Liver (tissue), 9 donors: Measurements from ENCODE around the gene ATP6V1C2. TPM values are rescaled to one million over a fixed set of nuclear protein-coding genes. Genes with fewer than 3 reads are reported as not detected.

ENCODE experiments used
- DNase-seq: peaks from one replicate; pipeline ENCODE4 v3.0.0-alpha.2; 2017; ENCODE audit warnings: low spot score
- H3K27ac ChIP-seq, 2 donors: one replicate each; pipeline ENCODE4 v1.7.0; 2013; ENCODE audit warnings: inconsistent platforms in 2 of 2, low read length in 2 of 2, control low read depth in 1 of 2, low read depth in 1 of 2, mild to moderate bottlenecking in 1 of 2
- H3K27me3 ChIP-seq, 4 donors: one replicate each; pipeline versions ENCODE4 v1.6.1 to v1.7.0; 2013; ENCODE audit warnings: low read length in 3 of 4, inconsistent platforms in 1 of 4, mild to moderate bottlenecking in 1 of 4, moderate library complexity in 1 of 4; ENCODE audit not compliant: control insufficient read depth in 4 of 4, insufficient read depth in 4 of 4
- H3K36me3 ChIP-seq, 4 donors: one replicate each; pipeline versions ENCODE4 v1.6.1 to v1.7.0; 2013; ENCODE audit warnings: low read length in 3 of 4, mild to moderate bottlenecking in 3 of 4, low read depth in 1 of 4, moderate library complexity in 1 of 4; ENCODE audit not compliant: control insufficient read depth in 4 of 4, insufficient read depth in 3 of 4
- H3K4me1 ChIP-seq, 4 donors: one replicate each; pipeline versions ENCODE4 v1.6.1 to v1.7.0; 2013; ENCODE audit warnings: low read length in 3 of 4, mild to moderate bottlenecking in 3 of 4, moderate library complexity in 1 of 4; ENCODE audit not compliant: control insufficient read depth in 4 of 4, insufficient read depth in 4 of 4
- H3K4me3 ChIP-seq, 3 donors: one replicate each; pipeline versions ENCODE4 v1.6.1 to v1.7.0; 2013; ENCODE audit warnings: low read length in 3 of 3, control low read depth in 1 of 3, low read depth in 1 of 3, mild to moderate bottlenecking in 1 of 3
- H3K9ac ChIP-seq, 2 donors: one replicate each; pipeline ENCODE4 v1.7.0; 2013; ENCODE audit warnings: low read length in 2 of 2, mild to moderate bottlenecking in 2 of 2, moderate library complexity in 2 of 2, control low read depth in 1 of 2, low read depth in 1 of 2
- H3K9me3 ChIP-seq, 4 donors: one replicate each; pipeline versions ENCODE4 v1.6.1 to v1.7.0; 2013; ENCODE audit warnings: low read length in 3 of 4; ENCODE audit not compliant: control insufficient read depth in 4 of 4
- FOXA2 ChIP-seq: IDR thresholded peaks from 2 replicates; pipeline ENCODE4 v1.6.1; 2016; ENCODE audit warnings: antibody characterized with exemption
- HNF4A ChIP-seq, 2 donors: conservative IDR thresholded peaks; 2 replicates each; pipeline ENCODE4 v1.6.1; 2016; ENCODE audit warnings: antibody characterized with exemption in 2 of 2, mild to moderate bottlenecking in 2 of 2
- JUND ChIP-seq, 2 donors: IDR thresholded peaks; 2 replicates each; pipeline ENCODE4 v1.6.1; 2016; ENCODE audit warnings: antibody characterized with exemption in 2 of 2
- NR2F2 ChIP-seq: IDR thresholded peaks from 2 replicates; pipeline ENCODE4 v1.6.1; 2016; ENCODE audit warnings: antibody characterized with exemption
- RXRA ChIP-seq, 2 donors: IDR thresholded peaks; 2 replicates each; pipeline ENCODE4 v1.6.1; 2017 to 2018; ENCODE audit warnings: antibody characterized with exemption in 2 of 2, mild to moderate bottlenecking in 1 of 2
- TAF1 ChIP-seq: conservative IDR thresholded peaks from 2 replicates; pipeline ENCODE4 v1.6.1; 2016; ENCODE audit warnings: antibody characterized with exemption, mild to moderate bottlenecking
- YY1 ChIP-seq: IDR thresholded peaks from 2 replicates; pipeline ENCODE4 v1.6.1; 2016; ENCODE audit warnings: antibody characterized with exemption, mild to moderate bottlenecking
- WGBS: extraction: QIAGEN DNeasy Blood & Tissue Kit; methylation state at CpG from one replicate; pipeline ENCODE4 v1.1.7; 2013; 5-methylcytosine and 5-hydroxymethylcytosine counted together
- polyA plus RNA-seq, 2 donors: library from polyadenylated mRNA; stranded (reverse) in 1 of 2; unstranded in 1 of 2; fragments of 200-250 nt in 1 of 2; fragments of >200 nt in 1 of 2; fragmentation: Nextera tagmentation in 1 of 2; extraction: Ambion mirVana in 1 of 2; gene quantifications; one replicate each; pipeline versions ENCODE4 v1.2.1 to v1.2.3, GENCODE V29; 2013 to 2015
- total RNA-seq, 2 donors: library from RNA; depleted of rRNA; stranded (reverse); fragments of >200 nt; gene quantifications; one replicate each; pipeline ENCODE4 v1.2.3, GENCODE V29; 2014
- TF ChIP-seq, protein P1 (sequence below): fragments of 150-350 bp; IDR thresholded peaks from 2 replicates; pipeline ENCODE4 v1.5.1; 2017; ENCODE audit warnings: improper control_type of control experiment, low read depth, low read length; ENCODE audit not compliant: missing input control
- TF ChIP-seq, protein P2 (sequence below): IDR thresholded peaks from 2 replicates; pipeline ENCODE4 v1.6.1; 2016; ENCODE audit warnings: antibody characterized with exemption
- TF ChIP-seq, protein P3 (sequence below): IDR thresholded peaks from 2 replicates; pipeline ENCODE4 v1.6.1; 2016; ENCODE audit warnings: antibody characterized with exemption
- TF ChIP-seq, protein P4 (sequence below): IDR thresholded peaks from 2 replicates; pipeline ENCODE4 v1.6.1; 2016; ENCODE audit warnings: antibody characterized with exemption
- donor health status: healthy.
- donor health status: healthy.
- donor health status: healthy.
- donor health status: healthy.
- donor health status: healthy.

The ATP6V1C2 gene
- total and polyA plus RNA-seq, 4 donors, result 0.08 to 0.66 (median 0.33) TPM

DNA sequence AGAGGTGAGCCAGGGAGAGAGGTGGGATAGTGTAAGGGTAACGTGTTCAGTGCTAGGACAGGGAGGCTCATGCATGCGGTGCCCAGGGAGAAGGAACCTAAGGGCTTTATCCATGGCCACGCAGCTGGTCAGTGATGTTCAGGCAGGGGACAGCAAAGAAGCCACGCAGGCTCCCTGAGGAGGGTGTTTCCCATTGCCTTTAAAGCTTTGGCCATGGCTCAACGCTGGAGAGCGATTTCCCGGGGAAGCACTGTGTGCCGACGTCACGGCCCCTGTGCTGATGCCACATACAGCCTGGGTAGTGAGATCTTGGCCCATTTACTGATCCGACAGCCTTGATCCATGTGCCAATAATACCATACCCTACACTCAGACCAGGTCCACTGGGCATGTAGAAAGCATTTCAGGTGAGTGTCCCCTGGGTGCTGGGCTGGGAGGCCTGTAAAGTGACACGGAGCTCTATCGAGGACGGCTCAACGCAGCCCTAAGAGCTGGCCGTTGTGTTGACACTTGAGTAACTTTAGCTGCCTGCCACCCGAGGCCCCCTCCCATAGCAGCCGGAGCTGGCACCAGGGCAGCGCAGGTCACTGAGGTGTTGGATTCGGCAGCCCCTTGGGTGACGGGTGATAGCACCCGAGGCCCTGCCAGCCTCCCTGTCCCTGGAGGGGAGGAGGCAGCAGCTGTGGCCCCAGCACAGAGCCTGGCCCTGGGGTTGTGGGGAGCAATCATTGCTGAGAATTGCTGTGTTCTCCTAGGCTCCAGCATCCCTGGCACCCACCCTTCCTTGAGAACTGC lies 49.7 kb downstream of the ATP6V1C2 start:
- Histone ChIP-seq H3K4me3 (no peak overlapping the region), H3K9ac (no peak overlapping the region), H3K9me3 (no peaks in the 10 kb centered on the region), H3K27me3 (no peaks in the 10 kb centered on the region), H3K4me1 (no peaks in the 10 kb centered on the region), H3K36me3 (no peaks in the 10 kb centered on the region), H3K27ac (no peak overlapping the region)
- 84% methylated on average over 22 of the region's 22 CpGs for WGBS
- DNase-seq, result no peak
- TF ChIP-seq, protein P1, sequence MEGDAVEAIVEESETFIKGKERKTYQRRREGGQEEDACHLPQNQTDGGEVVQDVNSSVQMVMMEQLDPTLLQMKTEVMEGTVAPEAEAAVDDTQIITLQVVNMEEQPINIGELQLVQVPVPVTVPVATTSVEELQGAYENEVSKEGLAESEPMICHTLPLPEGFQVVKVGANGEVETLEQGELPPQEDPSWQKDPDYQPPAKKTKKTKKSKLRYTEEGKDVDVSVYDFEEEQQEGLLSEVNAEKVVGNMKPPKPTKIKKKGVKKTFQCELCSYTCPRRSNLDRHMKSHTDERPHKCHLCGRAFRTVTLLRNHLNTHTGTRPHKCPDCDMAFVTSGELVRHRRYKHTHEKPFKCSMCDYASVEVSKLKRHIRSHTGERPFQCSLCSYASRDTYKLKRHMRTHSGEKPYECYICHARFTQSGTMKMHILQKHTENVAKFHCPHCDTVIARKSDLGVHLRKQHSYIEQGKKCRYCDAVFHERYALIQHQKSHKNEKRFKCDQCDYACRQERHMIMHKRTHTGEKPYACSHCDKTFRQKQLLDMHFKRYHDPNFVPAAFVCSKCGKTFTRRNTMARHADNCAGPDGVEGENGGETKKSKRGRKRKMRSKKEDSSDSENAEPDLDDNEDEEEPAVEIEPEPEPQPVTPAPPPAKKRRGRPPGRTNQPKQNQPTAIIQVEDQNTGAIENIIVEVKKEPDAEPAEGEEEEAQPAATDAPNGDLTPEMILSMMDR, result no peak
- TF ChIP-seq TAF1 (no peak), HNF4A (conservative IDR thresholded peaks at IDR 0.05) (no peak), NR2F2 (no peak), FOXA2 (no peak), JUND (IDR thresholded peaks at IDR 0.05) (no peak)
- TF ChIP-seq, protein P2, sequence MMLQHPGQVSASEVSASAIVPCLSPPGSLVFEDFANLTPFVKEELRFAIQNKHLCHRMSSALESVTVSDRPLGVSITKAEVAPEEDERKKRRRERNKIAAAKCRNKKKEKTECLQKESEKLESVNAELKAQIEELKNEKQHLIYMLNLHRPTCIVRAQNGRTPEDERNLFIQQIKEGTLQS, result no peak
- TF ChIP-seq, protein P3, sequence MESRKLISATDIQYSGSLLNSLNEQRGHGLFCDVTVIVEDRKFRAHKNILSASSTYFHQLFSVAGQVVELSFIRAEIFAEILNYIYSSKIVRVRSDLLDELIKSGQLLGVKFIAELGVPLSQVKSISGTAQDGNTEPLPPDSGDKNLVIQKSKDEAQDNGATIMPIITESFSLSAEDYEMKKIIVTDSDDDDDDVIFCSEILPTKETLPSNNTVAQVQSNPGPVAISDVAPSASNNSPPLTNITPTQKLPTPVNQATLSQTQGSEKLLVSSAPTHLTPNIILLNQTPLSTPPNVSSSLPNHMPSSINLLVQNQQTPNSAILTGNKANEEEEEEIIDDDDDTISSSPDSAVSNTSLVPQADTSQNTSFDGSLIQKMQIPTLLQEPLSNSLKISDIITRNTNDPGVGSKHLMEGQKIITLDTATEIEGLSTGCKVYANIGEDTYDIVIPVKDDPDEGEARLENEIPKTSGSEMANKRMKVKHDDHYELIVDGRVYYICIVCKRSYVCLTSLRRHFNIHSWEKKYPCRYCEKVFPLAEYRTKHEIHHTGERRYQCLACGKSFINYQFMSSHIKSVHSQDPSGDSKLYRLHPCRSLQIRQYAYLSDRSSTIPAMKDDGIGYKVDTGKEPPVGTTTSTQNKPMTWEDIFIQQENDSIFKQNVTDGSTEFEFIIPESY, result no peak

DNA sequence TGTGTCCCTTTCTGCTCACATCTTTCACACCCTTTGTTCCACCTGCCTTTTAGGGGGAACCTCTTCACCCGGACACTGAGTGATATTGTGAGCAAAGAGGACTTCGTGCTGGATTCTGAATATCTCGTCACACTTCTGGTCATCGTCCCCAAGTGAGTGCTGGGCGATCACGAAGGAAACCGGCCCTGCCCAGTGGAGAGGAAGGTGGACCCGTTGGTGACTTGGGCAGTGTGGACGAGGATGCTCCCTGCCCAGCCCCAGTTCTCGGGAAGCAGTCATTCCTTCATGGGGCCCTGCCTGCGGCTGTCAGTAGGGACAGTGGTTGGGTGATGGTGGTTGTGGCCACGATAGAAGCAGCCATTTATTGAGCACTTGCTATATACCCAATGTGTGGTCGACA lies 50.4 kb downstream of the ATP6V1C2 start:
- DNase-seq, result no peak
- H3K36me3 ChIP-seq, result no peaks in the 10 kb centered on the region
- no peak overlapping the region for H3K27ac ChIP-seq
- no peak overlapping the region for H3K9ac ChIP-seq
- H3K4me1 ChIP-seq, result no peaks in the 10 kb centered on the region
- no peaks in the 10 kb centered on the region for H3K27me3 ChIP-seq
- H3K4me3 ChIP-seq, result no peak overlapping the region
- TF ChIP-seq JUND (IDR thresholded peaks at IDR 0.05) (no peak), NR2F2 (no peak), YY1 (no peak), RXRA (IDR thresholded peaks at IDR 0.05) (no peak), HNF4A (conservative IDR thresholded peaks at IDR 0.05) (no peak)
- TF ChIP-seq, protein P4, sequence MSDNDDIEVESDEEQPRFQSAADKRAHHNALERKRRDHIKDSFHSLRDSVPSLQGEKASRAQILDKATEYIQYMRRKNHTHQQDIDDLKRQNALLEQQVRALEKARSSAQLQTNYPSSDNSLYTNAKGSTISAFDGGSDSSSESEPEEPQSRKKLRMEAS, result no peak
- TF ChIP-seq, protein P3, result no peak
- 88% methylated on average over 13 of the region's 13 CpGs for WGBS
- H3K9me3 ChIP-seq, result no peaks in the 10 kb centered on the region
